ENCODE data around the gene MRPS18B. TPM values are rescaled to one million over a fixed set of nuclear protein-coding genes. Genes with fewer than 3 reads are reported as not detected.

MRPS18B gene
- polyA plus RNA-seq, 1 of the 3 experiments (the other 2 are of a cell fraction): 45.2 TPM

GRCh38 chr6:30614044-30614842 lies 3.4 kb upstream of the MRPS18B start:
- peaks cover 25 to 32% of the 10 kb centered on the region in 2 experiments for H3K4me1 ChIP-seq (ENCODE audit: control insufficient read depth in 1 of 2, insufficient read depth in 2 of 2, low read depth in 1 of 2, low read length in 1 of 2)
- peaks cover 48% of the 10 kb centered on the region for H3F3A ChIP-seq (replicated peaks; ENCODE audit: insufficient read depth)
- H3K4me3 ChIP-seq (ENCODE audit: low read depth in 2 of 2, low read length in 1 of 2): peak overlapping the region; percentile 56 to 78
- no peaks in the 10 kb centered on the region for H3K9me2 ChIP-seq
- H3K4me2 ChIP-seq: peak overlapping the region; percentile 85
- H3K36me3 ChIP-seq (replicated peaks in 1 of 2; ENCODE audit: control insufficient read depth in 1 of 2, insufficient read depth in 2 of 2, low read length in 1 of 2): peaks cover 31 to 43% of the 10 kb centered on the region in 2 experiments
- no peaks in the 10 kb centered on the region for H3K9me3 ChIP-seq
- peaks cover 74% of the 10 kb centered on the region for H3K79me2 ChIP-seq (ENCODE audit: insufficient read depth)
- POLR2A ChIA-PET: interaction anchor here (0.6 to 4.7 kb wide), 20 partner anchors 12 to 927 kb away, joined by 3 to 32 read pairs (median 5); partner anchors contain the start of genes ABCF1, ATAT1, C6orf136 and DDX39B
- peak overlapping the region; percentile 99 for H3K9ac ChIP-seq
- peak; percentile 40; the same call in 1 of the 2 replicates for TF ChIP-seq POLR2AphosphoS5 (IDR thresholded peaks at IDR 0.05; ENCODE audit: low read depth, low read length)
- TF ChIP-seq CHD2 (IDR thresholded peaks at IDR 0.05; ENCODE audit: low read length, partially characterized antibody): no peak
- 35% methylated on average over 8 of the region's 8 CpGs for WGBS (ENCODE audit: low lambda C conversion rate)
- CTCF ChIA-PET: interaction anchor here (1.2 to 3.8 kb wide), 7 partner anchors 9 to 109 kb away, joined by 3 to 33 read pairs (median 7); no protein-coding TSS in a partner anchor
- no peak for DNase-seq
- no peaks in the 10 kb centered on the region for H3K27me3 ChIP-seq (ENCODE audit: insufficient read depth)
- peaks cover 16% of the 10 kb centered on the region for H4K20me1 ChIP-seq (ENCODE audit: insufficient read depth)
- peak overlapping the region; percentile 96 to 98 for H3K27ac ChIP-seq (ENCODE audit: low read depth in 2 of 2, low read length in 1 of 2)
- H2AFZ ChIP-seq (ENCODE audit: low read depth): no peak overlapping the region

DNA sequence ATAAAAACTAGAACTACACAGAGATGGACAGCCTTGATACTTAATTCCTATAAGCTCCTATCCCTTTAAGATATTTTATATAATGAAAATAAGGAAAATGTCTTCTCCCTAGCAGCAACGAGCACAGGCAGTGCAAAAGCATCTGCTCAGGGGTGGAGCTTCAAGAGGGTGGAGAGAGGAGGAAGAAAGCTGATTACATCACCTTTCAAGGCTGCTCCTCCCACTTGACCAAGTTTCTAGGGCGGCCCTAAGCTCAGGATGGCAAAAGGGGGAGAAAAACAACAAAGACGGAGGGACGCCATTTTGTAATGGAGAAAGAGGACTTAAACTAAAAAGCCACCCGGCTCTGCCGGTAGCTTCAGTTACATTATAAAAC lies 2.8 kb upstream of the MRPS18B start:
- peak overlapping the region; percentile 85 for H3K4me2 ChIP-seq
- POLR2A ChIA-PET: interaction anchor here (0.5 to 4.7 kb wide), 22 partner anchors 8 to 927 kb away, joined by 3 to 32 read pairs (median 4); partner anchors contain the start of genes ABCF1, ATAT1, C6orf136 and DDX39B
- H3K4me3 ChIP-seq (ENCODE audit: low read depth in 2 of 2, low read length in 1 of 2): peak overlapping the region; percentile 78 to 94
- peak overlapping the region; percentile 99 for H3K9ac ChIP-seq
- H3K79me2 ChIP-seq (ENCODE audit: insufficient read depth): peaks cover 74% of the 10 kb centered on the region
- no peaks in the 10 kb centered on the region for H3K9me2 ChIP-seq
- CTCF ChIA-PET: interaction anchor here (1.2 to 3.8 kb wide), 5 partner anchors 10 to 108 kb away, joined by 3 to 33 read pairs (median 8); no protein-coding TSS in a partner anchor
- peaks cover 16% of the 10 kb centered on the region for H4K20me1 ChIP-seq (ENCODE audit: insufficient read depth)
- peaks cover 25 to 32% of the 10 kb centered on the region in 2 experiments for H3K4me1 ChIP-seq (ENCODE audit: control insufficient read depth in 1 of 2, insufficient read depth in 2 of 2, low read depth in 1 of 2, low read length in 1 of 2)
- 4% methylated on average over 6 of the region's 6 CpGs for WGBS (ENCODE audit: low lambda C conversion rate)
- H2AFZ ChIP-seq (ENCODE audit: low read depth): no peak overlapping the region
- no peaks in the 10 kb centered on the region for H3K9me3 ChIP-seq
- H3F3A ChIP-seq (replicated peaks; ENCODE audit: insufficient read depth): peaks cover 48% of the 10 kb centered on the region
- peak; percentile 75 for DNase-seq
- peaks cover 31 to 43% of the 10 kb centered on the region in 2 experiments for H3K36me3 ChIP-seq (replicated peaks in 1 of 2; ENCODE audit: control insufficient read depth in 1 of 2, insufficient read depth in 2 of 2, low read length in 1 of 2)
- H3K27ac ChIP-seq (ENCODE audit: low read depth in 2 of 2, low read length in 1 of 2): peak overlapping the region; percentile 96 to 98
- H3K27me3 ChIP-seq (ENCODE audit: insufficient read depth): no peaks in the 10 kb centered on the region
- no peak for TF ChIP-seq ZBTB33 (IDR thresholded peaks at IDR 0.05; ENCODE audit: borderline replicate concordance, low read depth)
- TF ChIP-seq FOXJ3 (CRISPR knock-in tag; IDR thresholded peaks at IDR 0.05): 0 out of 2 replicates have a peak, but pooled peaks have one; percentile 27
- peak; percentile 90 for TF ChIP-seq YY1 (IDR thresholded peaks at IDR 0.05; ENCODE audit: low read depth)
- TF ChIP-seq NFIC (IDR thresholded peaks at IDR 0.05; ENCODE audit: borderline replicate concordance): no peak
- TF ChIP-seq GATA2 (CRISPR knock-in tag; IDR thresholded peaks at IDR 0.05): no peak
- TF ChIP-seq GABPA (IDR thresholded peaks at IDR 0.05; ENCODE audit: low read depth): no peak
- TF ChIP-seq NRF1 (IDR thresholded peaks at IDR 0.05; ENCODE audit: low read depth, low read length): 0 out of 2 replicates have a peak, but pooled peaks have one; percentile 13
- no peak for TF ChIP-seq EZH2phosphoT487 (IDR thresholded peaks at IDR 0.05; ENCODE audit: borderline replicate concordance, low read depth)
- TF ChIP-seq TEAD4 (IDR thresholded peaks at IDR 0.05; ENCODE audit: borderline replicate concordance, insufficient read depth): no peak
- TF ChIP-seq CTCF (IDR thresholded peaks at IDR 0.05): no peak
- no peak for TF ChIP-seq RAD21 (IDR thresholded peaks at IDR 0.05; ENCODE audit: low read length)
- peak; percentile 32 for TF ChIP-seq JUND (IDR thresholded peaks at IDR 0.05)
- TF ChIP-seq, protein P1, sequence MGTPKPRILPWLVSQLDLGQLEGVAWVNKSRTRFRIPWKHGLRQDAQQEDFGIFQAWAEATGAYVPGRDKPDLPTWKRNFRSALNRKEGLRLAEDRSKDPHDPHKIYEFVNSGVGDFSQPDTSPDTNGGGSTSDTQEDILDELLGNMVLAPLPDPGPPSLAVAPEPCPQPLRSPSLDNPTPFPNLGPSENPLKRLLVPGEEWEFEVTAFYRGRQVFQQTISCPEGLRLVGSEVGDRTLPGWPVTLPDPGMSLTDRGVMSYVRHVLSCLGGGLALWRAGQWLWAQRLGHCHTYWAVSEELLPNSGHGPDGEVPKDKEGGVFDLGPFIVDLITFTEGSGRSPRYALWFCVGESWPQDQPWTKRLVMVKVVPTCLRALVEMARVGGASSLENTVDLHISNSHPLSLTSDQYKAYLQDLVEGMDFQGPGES (IDR thresholded peaks at IDR 0.05; ENCODE audit: low read depth, low read length): no peak
- TF ChIP-seq FOSL2 (IDR thresholded peaks at IDR 0.05; ENCODE audit: borderline replicate concordance, low read depth): no peak
- TF ChIP-seq, protein P2, sequence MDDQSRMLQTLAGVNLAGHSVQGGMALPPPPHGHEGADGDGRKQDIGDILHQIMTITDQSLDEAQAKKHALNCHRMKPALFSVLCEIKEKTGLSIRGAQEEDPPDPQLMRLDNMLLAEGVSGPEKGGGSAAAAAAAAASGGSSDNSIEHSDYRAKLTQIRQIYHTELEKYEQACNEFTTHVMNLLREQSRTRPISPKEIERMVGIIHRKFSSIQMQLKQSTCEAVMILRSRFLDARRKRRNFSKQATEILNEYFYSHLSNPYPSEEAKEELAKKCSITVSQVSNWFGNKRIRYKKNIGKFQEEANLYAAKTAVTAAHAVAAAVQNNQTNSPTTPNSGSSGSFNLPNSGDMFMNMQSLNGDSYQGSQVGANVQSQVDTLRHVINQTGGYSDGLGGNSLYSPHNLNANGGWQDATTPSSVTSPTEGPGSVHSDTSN (IDR thresholded peaks at IDR 0.05): no peak

Data from SK-N-SH (cell line).